ENCODE data around the gene ZXDC.

ZXDC gene

DNA sequence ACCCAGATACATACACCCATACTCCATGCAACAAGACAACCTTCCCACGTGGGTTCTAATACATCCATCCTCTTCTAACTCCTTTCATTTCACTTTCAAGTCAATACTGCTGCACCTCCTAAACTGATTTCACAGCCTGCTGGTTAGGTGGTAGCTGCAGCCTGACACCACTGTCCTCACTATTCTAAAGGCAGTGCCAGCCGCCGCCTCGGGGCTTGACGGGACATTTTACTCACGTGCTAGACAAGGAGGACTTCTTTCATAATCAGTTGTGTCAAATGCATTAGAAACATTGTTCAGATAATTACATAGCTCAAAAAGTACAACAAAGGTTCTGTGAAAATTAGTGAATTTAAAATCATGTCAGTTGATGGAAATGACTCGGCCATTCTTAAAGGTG is 35.6 kb upstream of the ZXDC start:
- TF ChIP-seq POLR2A (IDR thresholded peaks at IDR 0.05; ENCODE audit: low read depth, low read length) = no peak
- TF ChIP-seq POU2F2 (IDR thresholded peaks at IDR 0.05; ENCODE audit: low read depth, low read length) = no peak
- no peak for TF ChIP-seq POLR2AphosphoS5 (IDR thresholded peaks at IDR 0.05; ENCODE audit: low read depth, low read length)
- no peak for TF ChIP-seq PAX5 (IDR thresholded peaks at IDR 0.05; ENCODE audit: insufficient read depth, low read length, severe bottlenecking)
- no peak for TF ChIP-seq SPI1 (IDR thresholded peaks at IDR 0.05; ENCODE audit: low read depth, low read length)
- no peak for TF ChIP-seq TAF1 (IDR thresholded peaks at IDR 0.05; ENCODE audit: low read depth, low read length)
- FAIRE-seq (no peak), DNase-seq (ENCODE audit: insufficient read length, low spot score) (no peak)

DNA sequence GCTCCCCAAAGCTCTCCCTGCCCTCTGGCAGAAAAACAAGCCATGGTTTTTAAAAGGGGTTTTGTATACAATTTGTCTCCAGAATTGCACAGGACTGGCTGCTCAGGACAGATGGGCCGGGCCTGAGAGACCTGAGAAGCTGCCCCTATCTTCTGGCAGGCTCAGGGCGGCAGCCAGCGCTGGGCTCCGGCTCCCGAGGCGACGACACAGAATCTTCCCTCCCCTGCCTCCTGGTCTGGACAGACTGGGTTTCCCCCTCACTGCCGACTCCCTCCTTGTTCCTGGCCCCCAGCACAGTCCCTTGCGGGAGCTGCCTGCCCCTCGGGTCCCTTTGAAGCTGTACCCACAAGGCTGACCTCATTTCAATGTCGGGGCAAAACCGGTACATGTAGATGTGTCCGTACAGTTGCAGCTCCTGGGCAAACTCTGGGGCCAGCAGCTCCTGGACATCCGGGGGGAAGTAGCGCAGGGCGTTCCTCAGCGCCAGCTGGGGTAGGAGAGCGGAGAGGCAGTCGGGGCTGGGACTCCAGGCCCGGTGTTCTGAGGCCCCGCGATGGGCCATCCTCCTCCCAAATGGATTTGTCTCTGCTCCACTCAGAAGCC is 34.7 kb upstream of the ZXDC start:
- TF ChIP-seq POLR2A (IDR thresholded peaks at IDR 0.05; ENCODE audit: low read depth, low read length) (no peak), POU2F2 (IDR thresholded peaks at IDR 0.05; ENCODE audit: low read depth, low read length) (no peak)
- FAIRE-seq (no peak), DNase-seq (ENCODE audit: insufficient read length, low spot score) (no peak)

DNA sequence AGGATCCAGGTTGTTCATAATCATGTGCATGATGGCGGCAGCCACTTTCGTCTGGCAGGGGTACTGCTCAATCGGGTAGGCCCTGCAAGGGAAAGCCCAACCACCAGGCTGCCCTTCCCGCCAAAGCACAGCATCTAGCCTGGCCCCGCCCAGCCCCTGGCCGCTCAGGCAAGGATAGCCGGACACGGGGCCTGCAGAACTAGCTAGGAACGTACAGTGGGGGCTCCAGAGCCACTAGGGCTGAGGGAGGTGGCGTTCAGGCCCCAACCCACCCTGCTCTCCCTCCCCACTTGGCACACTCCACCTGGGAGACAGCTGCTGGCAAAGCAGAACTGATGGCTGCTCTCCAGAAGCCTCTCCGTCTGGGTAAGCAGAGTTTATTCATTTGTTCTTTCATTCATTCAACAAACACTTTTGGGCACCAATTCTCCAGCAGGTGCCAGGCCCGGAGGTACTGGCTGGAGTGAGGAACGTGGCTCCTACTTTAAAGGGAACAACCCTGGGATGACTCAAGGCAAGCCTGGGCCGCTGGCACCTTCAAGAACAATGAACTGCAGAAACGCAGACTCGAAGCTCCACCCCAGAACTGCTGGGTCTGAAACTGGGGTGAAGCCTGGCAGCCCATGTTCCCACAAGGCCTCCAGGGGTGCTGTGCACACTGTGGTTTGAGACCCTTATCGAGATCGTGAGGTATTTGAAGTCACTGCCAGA is 34.1 kb upstream of the ZXDC start:
- no peak for FAIRE-seq
- no peak for DNase-seq (ENCODE audit: insufficient read length, low spot score)
- TF ChIP-seq POLR2A (IDR thresholded peaks at IDR 0.05; ENCODE audit: low read depth, low read length) (no peak), POLR2AphosphoS5 (IDR thresholded peaks at IDR 0.05; ENCODE audit: low read depth, low read length) (no peak), TAF1 (IDR thresholded peaks at IDR 0.05; ENCODE audit: low read depth, low read length) (no peak), POU2F2 (IDR thresholded peaks at IDR 0.05; ENCODE audit: low read depth, low read length) (no peak), SPI1 (IDR thresholded peaks at IDR 0.05; ENCODE audit: low read depth, low read length) (no peak), PAX5 (IDR thresholded peaks at IDR 0.05; ENCODE audit: insufficient read depth, low read length, severe bottlenecking) (no peak)

DNA sequence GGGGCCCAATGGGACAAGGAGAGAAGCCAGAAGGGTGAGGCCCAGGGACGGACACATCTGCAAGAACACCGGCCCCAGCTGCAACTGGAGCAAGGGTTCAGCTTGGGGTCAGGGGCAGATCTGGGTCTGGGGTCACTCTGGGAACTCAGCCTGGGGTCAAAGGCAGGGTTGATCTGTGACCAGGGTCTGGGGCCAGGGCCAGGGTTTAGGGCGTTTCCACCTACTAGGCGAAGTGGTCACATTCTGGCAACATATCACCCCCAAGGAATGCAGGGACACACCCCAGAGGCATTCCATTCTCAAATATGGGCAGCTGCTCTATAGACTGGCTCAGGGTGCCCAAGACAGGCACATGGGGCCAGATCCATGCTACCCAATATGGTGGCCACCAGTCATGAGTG is 32.9 kb upstream of the ZXDC start:
- TF ChIP-seq POU2F2 (IDR thresholded peaks at IDR 0.05; ENCODE audit: low read depth, low read length) (no peak), PAX5 (IDR thresholded peaks at IDR 0.05; ENCODE audit: insufficient read depth, low read length, severe bottlenecking) (no peak), POLR2A (IDR thresholded peaks at IDR 0.05; ENCODE audit: low read depth, low read length) (no peak), SPI1 (IDR thresholded peaks at IDR 0.05; ENCODE audit: low read depth, low read length) (no peak), POLR2AphosphoS5 (IDR thresholded peaks at IDR 0.05; ENCODE audit: low read depth, low read length) (no peak), TAF1 (IDR thresholded peaks at IDR 0.05; ENCODE audit: low read depth, low read length) (no peak)
- no peak for DNase-seq (ENCODE audit: insufficient read length, low spot score)
- FAIRE-seq = no peak

DNA sequence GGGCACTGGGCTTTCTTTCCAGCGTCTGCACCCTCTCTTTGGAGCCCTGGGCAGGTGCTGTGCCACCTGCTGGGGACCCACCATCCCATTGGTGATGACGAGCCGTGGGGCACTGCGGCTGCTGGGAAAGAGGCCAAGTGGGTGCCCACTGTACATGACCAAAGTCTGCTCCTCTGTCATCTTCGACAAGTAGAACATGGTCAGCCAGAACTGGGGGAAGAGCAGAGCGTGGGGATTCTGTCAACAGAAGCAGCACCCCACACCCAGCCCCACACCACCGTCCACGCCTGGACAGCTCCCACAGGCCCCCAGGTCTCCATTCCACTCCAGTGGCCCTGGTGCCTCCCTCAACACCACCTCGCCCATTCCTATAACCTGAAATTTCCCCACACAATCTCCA is 32.2 kb upstream of the ZXDC start:
- no peak for DNase-seq (ENCODE audit: insufficient read length, low spot score)
- TF ChIP-seq TAF1 (IDR thresholded peaks at IDR 0.05; ENCODE audit: low read depth, low read length) = no peak
- TF ChIP-seq PAX5 (IDR thresholded peaks at IDR 0.05; ENCODE audit: insufficient read depth, low read length, severe bottlenecking) = no peak
- no peak for TF ChIP-seq POU2F2 (IDR thresholded peaks at IDR 0.05; ENCODE audit: low read depth, low read length)
- no peak for TF ChIP-seq POLR2A (IDR thresholded peaks at IDR 0.05; ENCODE audit: low read depth, low read length)
- TF ChIP-seq POLR2AphosphoS5 (IDR thresholded peaks at IDR 0.05; ENCODE audit: low read depth, low read length) = no peak
- TF ChIP-seq SPI1 (IDR thresholded peaks at IDR 0.05; ENCODE audit: low read depth, low read length) = no peak
- FAIRE-seq = no peak

DNA sequence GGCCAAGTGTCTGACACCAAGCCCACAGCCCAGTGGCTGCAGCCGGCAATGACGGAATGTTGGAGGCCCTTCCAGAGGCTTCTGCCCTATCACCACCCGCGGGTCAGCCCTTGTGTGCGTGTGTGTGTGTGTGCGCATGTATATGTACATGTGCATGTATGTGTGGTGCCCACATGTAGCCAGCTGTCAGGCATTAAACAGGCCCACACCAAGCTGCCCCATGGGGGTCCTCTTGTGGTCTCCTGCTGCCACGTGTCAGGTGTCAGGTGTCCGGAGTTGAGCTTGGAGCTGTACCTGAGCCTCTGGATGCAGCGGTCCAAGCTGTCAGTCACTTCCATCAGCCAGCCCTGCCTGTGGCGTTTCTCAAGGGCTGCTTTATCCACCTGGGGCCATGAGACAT is 28.0 kb upstream of the ZXDC start:
- FAIRE-seq = no peak
- TF ChIP-seq POLR2A (IDR thresholded peaks at IDR 0.05; ENCODE audit: low read depth, low read length) = no peak
- no peak for TF ChIP-seq POU2F2 (IDR thresholded peaks at IDR 0.05; ENCODE audit: low read depth, low read length)
- DNase-seq (ENCODE audit: insufficient read length, low spot score) = no peak

DNA sequence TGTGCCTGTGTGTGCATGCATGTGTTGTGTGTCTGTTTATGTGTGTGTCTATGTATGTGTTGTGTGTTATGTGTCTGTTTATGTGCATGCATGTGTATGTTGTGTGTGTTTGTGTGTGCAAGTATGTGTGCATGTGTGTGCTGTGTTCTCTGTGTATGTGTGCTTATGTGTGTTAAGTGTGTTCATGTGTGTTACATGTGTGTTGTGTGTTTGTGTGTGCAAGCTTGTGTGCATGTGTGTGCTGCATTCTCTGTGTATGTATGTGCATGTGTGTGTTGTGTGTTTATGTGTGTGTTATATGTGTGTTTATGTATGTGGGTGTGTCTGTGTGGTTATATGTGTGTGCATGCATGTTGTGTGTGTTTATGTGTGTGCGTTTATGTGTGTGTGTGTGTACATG is 27.0 kb upstream of the ZXDC start:
- TF ChIP-seq POLR2AphosphoS5 (IDR thresholded peaks at IDR 0.05; ENCODE audit: low read depth, low read length) (no peak), PAX5 (IDR thresholded peaks at IDR 0.05; ENCODE audit: insufficient read depth, low read length, severe bottlenecking) (no peak), SPI1 (IDR thresholded peaks at IDR 0.05; ENCODE audit: low read depth, low read length) (no peak), POLR2A (IDR thresholded peaks at IDR 0.05; ENCODE audit: low read depth, low read length) (no peak), POU2F2 (IDR thresholded peaks at IDR 0.05; ENCODE audit: low read depth, low read length) (no peak), TAF1 (IDR thresholded peaks at IDR 0.05; ENCODE audit: low read depth, low read length) (no peak)
- FAIRE-seq = no peak
- no peak for DNase-seq (ENCODE audit: insufficient read length, low spot score)

DNA sequence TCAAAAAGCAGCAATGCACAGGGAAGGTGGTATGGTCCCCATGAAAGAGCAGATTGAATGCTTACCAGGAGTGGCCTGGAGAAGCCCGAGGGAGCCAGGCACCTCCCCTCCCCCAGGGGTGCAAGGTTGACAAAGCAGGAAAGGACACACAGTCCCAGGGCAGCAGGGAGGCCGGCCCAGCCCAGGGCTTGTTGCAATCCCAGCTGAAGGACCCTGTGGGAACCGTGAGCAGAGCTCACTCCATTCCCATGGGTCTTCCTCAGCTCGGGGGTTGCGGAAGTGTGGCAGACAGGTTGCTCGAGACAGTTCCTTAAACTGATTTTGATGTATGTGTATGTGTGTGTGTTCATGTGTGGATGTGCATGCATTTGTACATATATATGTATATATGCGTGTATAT is 26.0 kb upstream of the ZXDC start:
- FAIRE-seq (no peak), DNase-seq (ENCODE audit: insufficient read length, low spot score) (no peak)
- TF ChIP-seq POU2F2 (IDR thresholded peaks at IDR 0.05; ENCODE audit: low read depth, low read length) (no peak), TAF1 (IDR thresholded peaks at IDR 0.05; ENCODE audit: low read depth, low read length) (no peak), POLR2A (IDR thresholded peaks at IDR 0.05; ENCODE audit: low read depth, low read length) (no peak), SPI1 (IDR thresholded peaks at IDR 0.05; ENCODE audit: low read depth, low read length) (no peak), PAX5 (IDR thresholded peaks at IDR 0.05; ENCODE audit: insufficient read depth, low read length, severe bottlenecking) (no peak)

DNA sequence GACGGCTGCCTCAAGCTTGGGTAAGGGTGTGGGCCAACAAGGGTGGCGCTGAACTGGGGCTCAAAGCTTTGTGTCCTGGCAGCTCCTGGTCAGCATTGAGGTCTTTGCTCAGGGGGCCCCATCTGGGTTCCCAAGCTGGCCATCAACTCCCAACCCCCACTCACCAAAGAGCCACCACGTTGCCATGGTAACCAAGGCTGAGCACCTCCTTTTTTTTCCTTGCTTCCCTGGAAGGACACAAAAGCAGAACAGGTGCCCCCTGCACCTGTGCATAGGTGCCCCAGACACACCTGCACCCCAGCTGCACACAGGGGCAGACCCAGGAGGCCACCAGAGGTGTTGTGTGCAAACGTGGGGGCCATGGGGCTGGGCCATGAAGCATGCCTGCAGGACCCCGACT is 25.4 kb upstream of the ZXDC start:
- no peak for TF ChIP-seq POLR2A (IDR thresholded peaks at IDR 0.05; ENCODE audit: low read depth, low read length)
- no peak for TF ChIP-seq PAX5 (IDR thresholded peaks at IDR 0.05; ENCODE audit: insufficient read depth, low read length, severe bottlenecking)
- no peak for DNase-seq (ENCODE audit: insufficient read length, low spot score)
- no peak for FAIRE-seq

DNA sequence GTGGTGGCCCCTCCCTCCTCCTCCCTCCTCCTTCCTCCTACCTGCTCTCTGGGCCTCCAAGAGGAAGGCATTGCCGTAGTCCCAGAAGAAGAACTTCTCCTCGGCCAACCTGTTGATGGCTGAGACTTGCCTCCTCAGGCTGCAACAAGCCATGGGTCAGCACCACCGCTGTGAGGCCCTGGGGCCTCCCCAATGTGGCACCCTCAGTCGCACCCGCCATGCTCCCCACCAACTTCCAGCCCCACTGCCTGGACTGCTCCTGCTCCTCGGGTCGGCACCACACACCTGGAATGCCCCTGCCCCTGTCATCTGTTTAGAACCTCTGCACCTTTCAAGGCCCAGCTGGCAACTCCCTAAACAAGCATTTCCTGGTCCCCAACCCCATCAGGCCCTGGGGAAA is 24.3 kb upstream of the ZXDC start:
- DNase-seq (ENCODE audit: insufficient read length, low spot score) (no peak), FAIRE-seq (no peak)
- TF ChIP-seq TAF1 (IDR thresholded peaks at IDR 0.05; ENCODE audit: low read depth, low read length) = no peak
- TF ChIP-seq POU2F2 (IDR thresholded peaks at IDR 0.05; ENCODE audit: low read depth, low read length) = no peak
- TF ChIP-seq POLR2AphosphoS5 (IDR thresholded peaks at IDR 0.05; ENCODE audit: low read depth, low read length) = no peak
- no peak for TF ChIP-seq PAX5 (IDR thresholded peaks at IDR 0.05; ENCODE audit: insufficient read depth, low read length, severe bottlenecking)
- no peak for TF ChIP-seq SPI1 (IDR thresholded peaks at IDR 0.05; ENCODE audit: low read depth, low read length)
- TF ChIP-seq POLR2A (IDR thresholded peaks at IDR 0.05; ENCODE audit: low read depth, low read length) = no peak

Measured in GM12891 (cell line).